Right lobe of liver (tissue), 4 donors: ENCODE measurements around the gene SOAT1.

Experiments used
- CTCF ChIP-seq, 4 donors: fragments of 200-600 bp in 3 of 4; fragments of 450-650 bp in 1 of 4; IDR thresholded peaks; one replicate each; pipeline versions ENCODE4 v1.5.1 to v1.8.0; 2016 to 2022; ENCODE audit warnings: antibody characterized with exemption in 4 of 4, mild to moderate bottlenecking in 2 of 4
- POLR2A ChIP-seq: fragments of 450-650 bp; IDR thresholded peaks from one replicate; pipeline ENCODE4 v1.6.1; 2017; ENCODE audit warnings: antibody characterized with exemption, mild to moderate bottlenecking
- donor health status: DM: no; HTN: no; CAD: no.
- donor health status: DM: no; HTN: no; CAD: no.
- donor health status: DM: no; HTN: yes; CAD: no.

GRCh38 chr1:179326746-179327145 is 33.1 kb downstream of the SOAT1 start:
- no peak for TF ChIP-seq CTCF (IDR thresholded peaks at IDR 0.05)
- TF ChIP-seq POLR2A = no peak
